VCaP (cell line): Measurements from ENCODE around the gene MTG2.
"Not testable (repeated sequence)": the region's sequence is repeated elsewhere in the genome, so short reads cannot be mapped to it uniquely, and the experiment has no call there.

Experiments used
- H3K27ac ChIP-seq: fragments of 450-650 bp; 2 replicates; pipeline ENCODE4 v1.5.1; 2017
- TF ChIP-seq, protein P1 (sequence below): fragments of 450-650 bp; conservative IDR thresholded peaks from 2 replicates; pipeline ENCODE4 v1.5.1; 2017; ENCODE audit warnings: mild to moderate bottlenecking, moderate library complexity

MTG2 gene

DNA sequence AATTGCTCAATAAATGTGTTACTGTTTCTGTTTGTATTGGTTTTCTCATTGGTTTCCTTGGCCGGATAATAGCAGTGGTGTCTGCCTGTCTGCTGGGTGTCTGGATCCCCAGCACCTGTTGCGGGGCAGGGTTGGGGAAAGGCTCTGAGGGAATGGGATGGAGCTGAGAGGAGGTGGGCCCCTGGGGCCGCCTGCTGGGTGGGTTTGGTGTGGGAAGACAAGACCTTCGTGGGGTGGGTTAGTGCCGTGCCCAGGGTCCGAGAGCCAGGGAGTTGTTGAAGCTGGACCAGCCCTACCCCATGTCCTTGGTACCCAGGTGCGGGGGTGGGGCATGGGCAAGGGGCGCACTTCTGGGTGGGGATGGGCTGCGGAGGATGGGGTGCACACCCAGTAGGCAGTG, 35.3 kb upstream of the MTG2 start:
- TF ChIP-seq, protein P1, sequence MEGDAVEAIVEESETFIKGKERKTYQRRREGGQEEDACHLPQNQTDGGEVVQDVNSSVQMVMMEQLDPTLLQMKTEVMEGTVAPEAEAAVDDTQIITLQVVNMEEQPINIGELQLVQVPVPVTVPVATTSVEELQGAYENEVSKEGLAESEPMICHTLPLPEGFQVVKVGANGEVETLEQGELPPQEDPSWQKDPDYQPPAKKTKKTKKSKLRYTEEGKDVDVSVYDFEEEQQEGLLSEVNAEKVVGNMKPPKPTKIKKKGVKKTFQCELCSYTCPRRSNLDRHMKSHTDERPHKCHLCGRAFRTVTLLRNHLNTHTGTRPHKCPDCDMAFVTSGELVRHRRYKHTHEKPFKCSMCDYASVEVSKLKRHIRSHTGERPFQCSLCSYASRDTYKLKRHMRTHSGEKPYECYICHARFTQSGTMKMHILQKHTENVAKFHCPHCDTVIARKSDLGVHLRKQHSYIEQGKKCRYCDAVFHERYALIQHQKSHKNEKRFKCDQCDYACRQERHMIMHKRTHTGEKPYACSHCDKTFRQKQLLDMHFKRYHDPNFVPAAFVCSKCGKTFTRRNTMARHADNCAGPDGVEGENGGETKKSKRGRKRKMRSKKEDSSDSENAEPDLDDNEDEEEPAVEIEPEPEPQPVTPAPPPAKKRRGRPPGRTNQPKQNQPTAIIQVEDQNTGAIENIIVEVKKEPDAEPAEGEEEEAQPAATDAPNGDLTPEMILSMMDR: no peak
- no peak overlapping the region for H3K27ac ChIP-seq

DNA sequence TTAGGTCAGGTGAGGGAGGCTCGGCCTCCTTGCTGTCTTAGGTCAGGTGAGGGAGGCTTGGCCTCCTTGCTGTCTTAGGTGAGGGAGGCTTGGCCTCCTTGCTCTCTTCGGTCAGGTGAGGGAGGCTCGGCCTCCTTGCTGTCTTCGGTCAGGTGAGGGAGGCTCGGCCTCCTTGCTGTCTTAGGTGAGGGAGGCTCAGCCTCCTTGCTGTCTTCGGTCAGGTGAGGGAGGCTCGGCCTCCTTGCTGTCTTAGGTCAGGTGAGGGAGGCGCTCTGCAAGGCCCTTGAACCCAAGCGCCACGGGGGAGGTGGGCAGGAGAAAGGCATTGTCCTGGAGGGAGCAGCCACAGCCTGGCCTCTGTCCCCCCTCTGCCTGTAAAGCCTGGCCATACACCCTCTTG, 34.4 kb upstream of the MTG2 start:
- not testable (repeated sequence) for H3K27ac ChIP-seq

DNA sequence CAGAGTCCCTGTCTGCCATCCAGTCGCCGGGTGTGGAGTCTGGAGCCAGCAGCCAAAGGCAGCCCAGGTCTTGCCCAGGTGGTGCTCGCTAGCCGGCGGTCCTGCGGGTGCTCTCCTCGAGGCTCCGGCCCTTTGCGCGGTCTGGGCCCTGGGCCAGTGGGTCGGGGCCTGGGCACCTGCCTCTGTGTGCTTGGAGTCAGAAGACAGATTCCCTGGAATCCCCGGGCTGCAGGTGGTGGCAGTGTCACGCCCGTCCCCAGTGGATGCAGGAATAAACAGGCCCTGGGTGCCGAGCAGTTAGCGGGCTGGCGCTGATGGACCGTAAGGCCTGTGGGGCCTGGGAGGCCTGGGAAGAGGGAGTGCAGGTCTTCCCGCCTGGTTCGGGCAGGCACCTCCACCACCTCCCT, 33.9 kb upstream of the MTG2 start:
- H3K27ac ChIP-seq: peak overlapping the region; percentile 2; the same call in 1 of the 2 replicates
- TF ChIP-seq, protein P1: no peak

DNA sequence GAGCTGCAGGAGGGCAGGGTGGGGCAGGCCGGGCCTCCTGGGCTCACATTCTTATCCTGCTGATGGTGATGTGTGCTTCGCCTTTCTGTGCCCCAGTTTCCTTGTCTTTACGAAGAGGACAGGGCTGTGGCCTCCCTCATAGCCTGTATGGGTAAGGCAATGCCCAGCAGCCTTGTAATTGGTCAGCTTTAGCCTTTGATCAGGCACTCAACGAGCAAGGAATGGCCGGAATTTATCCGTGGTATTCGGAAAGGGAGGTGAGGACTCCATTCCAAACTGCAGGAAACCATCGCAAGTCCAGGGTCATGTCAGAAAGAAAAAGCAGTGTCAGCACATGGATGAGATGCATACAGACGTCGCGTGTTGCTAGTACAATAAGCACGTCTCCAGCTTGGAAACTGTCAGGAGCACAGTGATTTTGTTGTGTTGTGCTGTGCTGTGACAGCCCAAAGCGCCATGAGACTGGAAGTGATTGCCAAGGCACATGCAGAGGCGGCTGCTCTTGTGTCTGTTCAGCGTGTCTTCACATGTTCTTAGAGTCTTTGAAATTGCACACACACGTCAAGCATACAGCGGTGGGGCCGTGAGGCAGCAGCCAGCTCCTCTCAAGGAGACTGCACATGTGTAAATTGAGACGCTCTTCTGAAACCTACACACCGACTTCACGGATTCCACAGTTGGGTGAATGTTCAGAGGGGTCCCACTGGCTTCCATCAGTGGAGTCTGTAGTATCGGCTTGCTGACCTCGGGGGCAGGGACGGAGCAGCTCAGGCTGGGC, 33.1 kb upstream of the MTG2 start:
- H3K27ac ChIP-seq: peak overlapping the region; percentile 2; the same call in 1 of the 2 replicates
- TF ChIP-seq, protein P1: no peak

DNA sequence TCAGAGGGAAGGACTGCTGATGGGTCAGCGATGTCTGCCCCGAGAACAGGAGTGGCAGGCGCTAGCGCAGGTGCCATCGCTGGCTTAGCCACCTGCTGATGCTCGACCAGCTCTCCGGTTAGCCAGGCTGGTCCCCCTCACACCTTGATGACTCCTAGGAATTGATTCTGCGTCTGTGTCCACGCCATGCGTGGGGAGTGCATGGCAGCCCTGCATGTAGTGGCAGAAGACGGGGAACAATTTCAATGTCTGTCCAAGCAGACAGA, 32.6 kb upstream of the MTG2 start:
- TF ChIP-seq, protein P1: no peak
- H3K27ac ChIP-seq: no peak overlapping the region

DNA sequence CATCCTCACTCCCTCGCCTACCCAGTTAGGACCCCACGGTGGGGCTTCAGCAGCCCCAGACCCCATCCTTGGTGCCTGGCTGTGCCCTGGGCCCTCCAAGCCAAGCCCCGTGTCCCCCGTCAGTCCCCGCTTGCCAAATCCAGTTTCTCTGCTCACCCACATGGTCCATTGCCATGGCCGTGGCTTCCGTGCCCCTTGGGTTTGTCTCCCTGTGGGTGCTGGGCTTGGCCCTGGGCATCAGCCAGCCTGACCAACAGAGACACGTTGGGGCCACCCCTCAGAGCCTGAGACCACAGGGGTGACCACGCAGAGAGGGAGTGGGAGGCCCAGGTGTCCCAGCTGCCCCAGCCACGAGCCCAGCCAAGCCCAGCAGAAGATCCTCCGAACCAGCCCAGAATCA, 31.6 kb upstream of the MTG2 start:
- no peak overlapping the region; the same call in 1 of the 2 replicates for H3K27ac ChIP-seq
- TF ChIP-seq, protein P1: no peak

DNA sequence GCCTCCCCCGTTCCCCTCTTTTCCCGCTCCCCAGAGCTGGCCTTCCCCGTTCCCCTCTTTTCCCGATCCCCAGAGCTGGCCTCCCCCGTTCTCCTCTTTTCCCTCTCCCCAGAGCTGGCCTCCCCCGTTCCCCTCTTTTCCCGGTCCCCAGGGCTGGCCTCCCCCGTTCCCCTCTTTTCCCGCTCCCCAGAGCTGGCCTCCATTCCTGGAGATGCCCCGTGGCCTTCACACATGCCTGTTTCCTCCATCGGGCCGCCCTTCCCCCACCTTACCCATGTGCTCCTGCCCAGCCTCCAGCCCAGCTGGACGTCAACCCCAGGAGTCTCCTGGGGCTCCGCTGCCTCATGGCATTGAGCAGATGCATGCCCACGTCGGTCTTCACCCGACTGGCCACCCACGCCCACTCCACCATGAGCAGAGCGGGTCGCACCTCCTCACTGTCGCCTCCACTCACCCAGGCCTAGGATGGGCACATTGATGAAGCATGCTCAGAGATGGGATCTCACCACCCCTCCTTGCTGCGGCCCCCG, 30.9 kb upstream of the MTG2 start:
- TF ChIP-seq, protein P1: no peak
- no peak overlapping the region for H3K27ac ChIP-seq

DNA sequence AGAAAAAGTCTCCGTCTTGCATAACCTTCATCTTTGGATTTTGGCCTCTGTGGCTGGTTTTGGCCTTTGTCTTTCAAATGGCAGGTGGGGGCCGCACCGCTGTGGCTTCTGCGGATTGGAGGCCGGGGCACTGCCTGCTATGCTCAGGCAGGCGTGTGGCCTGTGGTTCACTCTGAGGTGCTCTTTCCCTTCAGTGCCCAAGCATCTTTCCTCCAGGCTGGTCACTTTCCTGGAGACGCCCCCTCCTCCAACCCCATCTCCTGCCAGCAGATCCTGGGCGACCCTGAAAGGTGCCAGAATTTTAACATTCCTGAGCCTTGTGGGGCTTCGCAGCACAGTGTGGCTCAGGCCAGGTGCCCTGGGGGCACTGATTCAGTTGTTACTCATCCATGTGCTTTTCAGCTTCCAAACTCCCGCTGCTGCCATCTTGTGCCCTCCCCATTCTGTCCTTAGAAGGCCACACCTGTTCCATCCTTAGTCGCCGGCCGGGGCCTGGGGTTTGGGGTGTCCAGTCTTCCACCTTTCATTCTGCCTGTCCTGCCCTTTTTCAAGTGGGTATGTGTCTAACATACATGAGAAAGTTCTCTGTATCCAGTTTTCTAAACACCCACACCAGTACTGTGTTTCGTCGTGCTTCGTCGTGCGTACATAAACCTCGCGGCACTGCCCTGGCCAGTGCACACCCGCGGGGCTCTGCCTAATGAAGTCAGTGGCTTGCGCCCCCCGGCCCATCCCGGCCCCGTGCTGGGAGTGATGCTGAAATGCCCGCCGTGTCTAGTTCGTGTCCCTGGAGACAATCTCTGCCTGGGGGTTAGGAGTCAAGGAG, 27.2 kb upstream of the MTG2 start:
- H3K27ac ChIP-seq: no peak overlapping the region
- TF ChIP-seq, protein P1: no peak
